GM12878 (cell line): ENCODE results near the gene SPRY2. TPM values are rescaled to one million over a fixed set of nuclear protein-coding genes. Genes with fewer than 3 reads are reported as not detected.

Source experiments
- ATAC-seq: fragments of 200-7000 bp; cut with Tn5 transposase; 3 replicates; pipeline ENCODE4 v1.9.1; 2020; ENCODE audit warnings: mild to moderate bottlenecking, moderate library complexity
- BruUV-seq: library from RNA; stranded (reverse); fragments of 400-500 nt; replicated peaks from 2 replicates; lab custom pipeline; 2021; lab: Mats Ljungman, UMichigan
- CTCF ChIA-PET: fragments of 300-600 bp; sonication (Branson Sonifier 250); formaldehyde crosslinking; extraction: SDS; loops from one replicate; lab custom pipeline; 2021; ENCODE audit warnings: inconsistent platforms; lab: Yijun Ruan, JAX
- POLR2A ChIA-PET: fragments of 350-600 bp; formaldehyde crosslinking; extraction: SDS; loops from one replicate; lab custom pipeline; 2021; ENCODE audit warnings: inconsistent platforms; lab: Charles Lee
- RAD21 ChIA-PET: fragments of 300-600 bp; sonication (Branson Sonifier 250); formaldehyde crosslinking; loops from one replicate; lab custom pipeline; 2023; ENCODE audit warnings: antibody characterized with exemption; ENCODE audit not compliant: unreplicated experiment; lab: Charles Lee
- SMC1A ChIA-PET: fragments of 300-600 bp; sonication (Branson Sonifier 250); formaldehyde crosslinking; loops from one replicate; lab custom pipeline; 2023; ENCODE audit not compliant: unreplicated experiment, uncharacterized antibody; lab: Charles Lee
- DNase-seq: peaks from one replicate; pipeline ENCODE4 v3.0.0-alpha.2; 2011; ENCODE audit warnings: low read depth, low spot score
- FAIRE-seq: peaks from 3 replicates; lab custom pipeline; 2011; peaks lifted over from hg19 to GRCh38; lab: Jason Lieb, UNC
- H2AFZ ChIP-seq: 2 replicates; pipeline ENCODE4 v1.6.0; 2011; ENCODE audit warnings: low read depth, low read length, control low read depth; ENCODE audit not compliant: control insufficient read depth
- H3K27ac ChIP-seq: 2 replicates; pipeline ENCODE4 v1.5.1; 2011; ENCODE audit warnings: control low read depth; ENCODE audit not compliant: control insufficient read depth, insufficient read depth
- H3K27me3 ChIP-seq, 2 experiments: replicated peaks in 1 of 2; 2 replicates each; pipeline versions ENCODE4 v1.6.0 to v1.6.1; 2011; ENCODE audit warnings: low read length in 1 of 2; ENCODE audit not compliant: control insufficient read depth in 2 of 2, insufficient read depth in 2 of 2
- H3K36me3 ChIP-seq, 2 experiments: 2 replicates each; pipeline ENCODE4 v1.5.1; 2011; ENCODE audit warnings: low read length in 1 of 2; ENCODE audit not compliant: control insufficient read depth in 2 of 2, insufficient read depth in 2 of 2
- H3K4me1 ChIP-seq: 2 replicates; pipeline ENCODE4 v1.6.1; 2011; ENCODE audit warnings: mild to moderate bottlenecking, low read length, moderate library complexity, mixed read lengths; ENCODE audit not compliant: control insufficient read depth, insufficient read depth
- H3K4me2 ChIP-seq: 2 replicates; pipeline ENCODE4 v1.6.0; 2011; ENCODE audit warnings: control low read depth; ENCODE audit not compliant: control insufficient read depth, insufficient read depth
- H3K4me3 ChIP-seq: fragments of 200-600 bp; sonication (generic); 2 replicates; pipeline ENCODE4 v1.5.1; 2016
- H3K79me2 ChIP-seq: 2 replicates; pipeline ENCODE4 v1.6.0; 2011; ENCODE audit warnings: low read length; ENCODE audit not compliant: control insufficient read depth, insufficient read depth
- H3K9ac ChIP-seq: 2 replicates; pipeline ENCODE4 v1.8.0; 2011; ENCODE audit warnings: low read length, control low read depth, mixed read lengths; ENCODE audit not compliant: control insufficient read depth, insufficient read depth
- H3K9me3 ChIP-seq: replicated peaks from 3 replicates; pipeline ENCODE4 v1.5.1; 2011; ENCODE audit warnings: mild to moderate bottlenecking, low read length; ENCODE audit not compliant: control insufficient read depth, insufficient read depth
- H4K20me1 ChIP-seq: 2 replicates; pipeline ENCODE4 v1.6.0; 2011; ENCODE audit not compliant: control insufficient read depth, insufficient read depth
- NBN ChIP-seq: fragments of 450-650 bp; IDR thresholded peaks from 2 replicates; pipeline ENCODE4 v1.6.1; 2016
- RAD21 ChIP-seq: IDR thresholded peaks from 2 replicates; pipeline ENCODE4 v1.6.1; 2011; ENCODE audit warnings: mild to moderate bottlenecking, low read depth, low read length, moderate library complexity; ENCODE audit not compliant: insufficient read depth
- RAD51 ChIP-seq: fragments of 450-650 bp; IDR thresholded peaks from 2 replicates; pipeline ENCODE4 v1.6.1; 2016; ENCODE audit warnings: moderate library complexity, mild to moderate bottlenecking, inconsistent platforms
- WGBS: methylation state at CpG from one replicate; pipeline ENCODE4 v1.1.6; 2016; ENCODE audit warnings: low lambda C conversion rate; ENCODE audit not compliant: insufficient replicate concordance, insufficient coverage; ENCODE audit errors: missing lambda C conversion rate; 5-methylcytosine and 5-hydroxymethylcytosine counted together
- in situ Hi-C: fragments of 300-500 bp; cut with MboI; formaldehyde crosslinking; loops from 9 replicates; pipeline ENCODE4 v1.14.3; 2018; ENCODE audit warnings: mixed read lengths
- intact Hi-C: fragments of 100-400 bp; cut with micrococcal nuclease; formaldehyde crosslinking; loops from one replicate; pipeline ENCODE4 v1.14.2; 2022; ENCODE audit not compliant: unreplicated experiment
- polyA plus RNA-seq, 11 experiments: library from polyadenylated mRNA; depleted of rRNA in 4 of 11; unstranded in 6 of 11; stranded (reverse) in 5 of 11; fragments of >200 nt; fragmentation: Nextera tagmentation in 4 of 11; fragmentation: Illumina TruSeq in 1 of 11; extraction: Ambion mirVana in 4 of 11; extraction: Trizol in 1 of 11; gene quantifications; 1 replicate in 1 of 11; 2 replicates in 10 of 11; pipeline versions ENCODE4 v1.2.1 to v1.2.3, GENCODE V29; 2011 to 2016; ENCODE audit warnings: inconsistent platforms in 2 of 11, missing spikeins in 2 of 11, low read depth in 1 of 11
- total RNA-seq, 4 experiments: library from RNA; depleted of rRNA in 3 of 4; stranded (reverse); fragments of >200 nt in 3 of 4; fragmentation: Illumina TruSeq in 1 of 4; extraction: Trizol in 1 of 4; gene quantifications; 2 replicates each; pipeline versions ENCODE4 v1.2.1 to v1.2.3, GENCODE V29; 2013 to 2021
- TF ChIP-seq, protein P1 (sequence below): fragments of 450-650 bp; IDR thresholded peaks from 2 replicates; pipeline ENCODE4 v1.6.1; 2017; ENCODE audit warnings: mild to moderate bottlenecking
- TF ChIP-seq, protein P2 (sequence below), 3 experiments: IDR thresholded peaks in 2 of 3; conservative IDR thresholded peaks in 1 of 3; 2 replicates each; pipeline ENCODE4 v1.5.1; 2011; ENCODE audit warnings: low read depth in 3 of 3, low read length in 3 of 3, mild to moderate bottlenecking in 3 of 3, control low read depth in 2 of 3, moderate library complexity in 2 of 3, inconsistent platforms in 1 of 3, mixed read lengths in 1 of 3; ENCODE audit not compliant: control insufficient read depth in 2 of 3, insufficient read depth in 1 of 3; ENCODE audit errors: extremely low read depth in 1 of 3
- TF ChIP-seq, protein P3 (sequence below): IDR thresholded peaks from 2 replicates; pipeline ENCODE4 v1.6.1; 2012; ENCODE audit warnings: low read length, inconsistent platforms
- TF ChIP-seq, protein P4 (sequence below): fragments of 450-650 bp; formaldehyde crosslinking; IDR thresholded peaks from 2 replicates; pipeline ENCODE4 v1.4.0; 2020; ENCODE audit warnings: mild to moderate bottlenecking, moderate library complexity

Gene SPRY2
- total and polyA plus RNA-seq, 10 of the 15 experiments (the other 5 are each of a cell fraction or from before 2014, with no cell fraction given) = 1.8 to 82.1 (median 9.2) TPM

DNA sequence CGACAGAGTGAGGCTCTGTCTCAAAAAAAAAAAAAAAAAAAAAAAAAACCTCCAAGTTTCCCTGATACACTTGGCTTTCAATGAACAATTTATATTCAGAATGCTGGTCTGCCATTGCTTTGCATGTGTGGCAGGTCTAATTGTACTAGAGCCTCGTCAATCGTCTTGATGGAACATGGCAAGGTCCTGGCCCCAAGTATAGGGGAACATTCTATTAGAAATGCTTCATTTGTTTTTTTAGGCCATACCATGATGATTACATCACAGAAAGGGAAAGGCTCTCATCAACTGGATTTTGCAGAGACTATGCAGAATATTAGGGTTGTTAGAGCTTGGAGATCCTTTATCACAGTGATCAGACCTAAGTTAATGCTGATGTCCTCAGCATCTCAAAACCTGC lies 28.0 kb downstream of the SPRY2 start (continued):
- TF ChIP-seq, protein P1, sequence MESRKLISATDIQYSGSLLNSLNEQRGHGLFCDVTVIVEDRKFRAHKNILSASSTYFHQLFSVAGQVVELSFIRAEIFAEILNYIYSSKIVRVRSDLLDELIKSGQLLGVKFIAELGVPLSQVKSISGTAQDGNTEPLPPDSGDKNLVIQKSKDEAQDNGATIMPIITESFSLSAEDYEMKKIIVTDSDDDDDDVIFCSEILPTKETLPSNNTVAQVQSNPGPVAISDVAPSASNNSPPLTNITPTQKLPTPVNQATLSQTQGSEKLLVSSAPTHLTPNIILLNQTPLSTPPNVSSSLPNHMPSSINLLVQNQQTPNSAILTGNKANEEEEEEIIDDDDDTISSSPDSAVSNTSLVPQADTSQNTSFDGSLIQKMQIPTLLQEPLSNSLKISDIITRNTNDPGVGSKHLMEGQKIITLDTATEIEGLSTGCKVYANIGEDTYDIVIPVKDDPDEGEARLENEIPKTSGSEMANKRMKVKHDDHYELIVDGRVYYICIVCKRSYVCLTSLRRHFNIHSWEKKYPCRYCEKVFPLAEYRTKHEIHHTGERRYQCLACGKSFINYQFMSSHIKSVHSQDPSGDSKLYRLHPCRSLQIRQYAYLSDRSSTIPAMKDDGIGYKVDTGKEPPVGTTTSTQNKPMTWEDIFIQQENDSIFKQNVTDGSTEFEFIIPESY = no peak
- TF ChIP-seq, protein P2, sequence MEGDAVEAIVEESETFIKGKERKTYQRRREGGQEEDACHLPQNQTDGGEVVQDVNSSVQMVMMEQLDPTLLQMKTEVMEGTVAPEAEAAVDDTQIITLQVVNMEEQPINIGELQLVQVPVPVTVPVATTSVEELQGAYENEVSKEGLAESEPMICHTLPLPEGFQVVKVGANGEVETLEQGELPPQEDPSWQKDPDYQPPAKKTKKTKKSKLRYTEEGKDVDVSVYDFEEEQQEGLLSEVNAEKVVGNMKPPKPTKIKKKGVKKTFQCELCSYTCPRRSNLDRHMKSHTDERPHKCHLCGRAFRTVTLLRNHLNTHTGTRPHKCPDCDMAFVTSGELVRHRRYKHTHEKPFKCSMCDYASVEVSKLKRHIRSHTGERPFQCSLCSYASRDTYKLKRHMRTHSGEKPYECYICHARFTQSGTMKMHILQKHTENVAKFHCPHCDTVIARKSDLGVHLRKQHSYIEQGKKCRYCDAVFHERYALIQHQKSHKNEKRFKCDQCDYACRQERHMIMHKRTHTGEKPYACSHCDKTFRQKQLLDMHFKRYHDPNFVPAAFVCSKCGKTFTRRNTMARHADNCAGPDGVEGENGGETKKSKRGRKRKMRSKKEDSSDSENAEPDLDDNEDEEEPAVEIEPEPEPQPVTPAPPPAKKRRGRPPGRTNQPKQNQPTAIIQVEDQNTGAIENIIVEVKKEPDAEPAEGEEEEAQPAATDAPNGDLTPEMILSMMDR (IDR thresholded peaks at IDR 0.05 in 2 of 3, conservative IDR thresholded peaks at IDR 0.05 in 1 of 3; ENCODE audit: control insufficient read depth in 2 of 3, extremely low read depth in 1 of 3, insufficient read depth in 1 of 3, low read depth in 3 of 3, low read length in 3 of 3) = no peak
- no peak for TF ChIP-seq RAD21
- TF ChIP-seq, all 136 proteins: peak for 0

DNA sequence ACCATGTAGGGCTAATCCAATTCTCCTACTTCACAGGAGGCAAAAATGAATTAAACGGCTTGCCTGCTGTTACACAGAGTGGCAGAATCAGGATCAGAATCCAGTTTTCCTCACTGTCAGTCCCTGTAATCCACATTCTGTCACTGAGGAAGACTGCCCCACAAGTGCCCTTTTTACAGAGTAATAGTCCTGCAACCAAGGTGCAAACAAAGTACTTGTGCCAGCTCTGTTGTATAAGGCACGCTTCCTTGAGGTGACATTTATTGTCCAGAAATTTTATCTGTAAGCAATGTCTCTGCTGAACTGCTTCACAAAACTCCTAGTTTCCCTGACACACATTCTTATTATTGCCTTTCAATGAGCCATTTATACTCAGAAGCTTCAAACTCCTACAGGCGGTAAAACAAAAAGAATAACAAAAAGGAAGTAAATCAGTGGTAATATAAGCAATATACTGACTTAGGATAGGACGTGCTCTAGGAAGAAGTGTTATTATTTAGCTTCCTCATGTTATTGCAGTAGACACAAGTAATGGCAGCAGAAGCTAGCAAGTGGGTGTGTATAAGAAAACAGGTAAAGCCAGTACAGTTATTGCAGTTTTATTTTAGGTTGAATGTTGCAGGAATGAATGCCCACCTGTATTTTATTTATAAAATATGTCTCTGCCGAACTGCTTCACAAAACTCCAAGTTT lies 28.8 kb downstream of the SPRY2 start:
- H3K4me3 ChIP-seq = no peak overlapping the region
- 22% methylated on average over 5 of the region's 5 CpGs for WGBS
- no peak overlapping the region for H3K27ac ChIP-seq
- RAD21 ChIA-PET = interaction anchor here (0.5 to 0.6 kb wide), 2 partner anchors 68 to 770 kb away, joined by 3 read pairs; no protein-coding TSS in a partner anchor
- DNase-seq = no peak
- no peak for FAIRE-seq
- H4K20me1 ChIP-seq = no peaks in the 10 kb centered on the region
- POLR2A ChIA-PET = interaction anchor here (0.6 kb wide), 1 partner anchor 786 kb away, joined by 3 read pairs; no protein-coding TSS in a partner anchor
- H3K4me1 ChIP-seq = no peaks in the 10 kb centered on the region
- no peak overlapping the region for H3K9ac ChIP-seq
- intact Hi-C loops = no loop called here
- SMC1A ChIA-PET = interaction anchor here (1.1 to 2.3 kb wide), 3 partner anchors 15 to 87 kb away, joined by 3 to 8 read pairs (median 7); no protein-coding TSS in a partner anchor
- H3K4me2 ChIP-seq = no peak overlapping the region
- H3K27me3 ChIP-seq = no peaks in the 10 kb centered on the region
- in situ Hi-C loops = no loop called here
- no peaks in the 10 kb centered on the region for H3K36me3 ChIP-seq
- CTCF ChIA-PET = interaction anchor here (0.6 kb wide), 1 partner anchor 619 kb away, joined by 5 read pairs; no protein-coding TSS in a partner anchor
- H3K9me3 ChIP-seq = no peaks in the 10 kb centered on the region
- no peaks in the 10 kb centered on the region for H3K79me2 ChIP-seq
- H2AFZ ChIP-seq = no peak overlapping the region
- ATAC-seq = no peak
- TF ChIP-seq, protein P3, sequence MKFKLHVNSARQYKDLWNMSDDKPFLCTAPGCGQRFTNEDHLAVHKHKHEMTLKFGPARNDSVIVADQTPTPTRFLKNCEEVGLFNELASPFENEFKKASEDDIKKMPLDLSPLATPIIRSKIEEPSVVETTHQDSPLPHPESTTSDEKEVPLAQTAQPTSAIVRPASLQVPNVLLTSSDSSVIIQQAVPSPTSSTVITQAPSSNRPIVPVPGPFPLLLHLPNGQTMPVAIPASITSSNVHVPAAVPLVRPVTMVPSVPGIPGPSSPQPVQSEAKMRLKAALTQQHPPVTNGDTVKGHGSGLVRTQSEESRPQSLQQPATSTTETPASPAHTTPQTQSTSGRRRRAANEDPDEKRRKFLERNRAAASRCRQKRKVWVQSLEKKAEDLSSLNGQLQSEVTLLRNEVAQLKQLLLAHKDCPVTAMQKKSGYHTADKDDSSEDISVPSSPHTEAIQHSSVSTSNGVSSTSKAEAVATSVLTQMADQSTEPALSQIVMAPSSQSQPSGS = no peak
- TF ChIP-seq RAD51 (no peak), NBN (no peak)
- TF ChIP-seq, protein P4, sequence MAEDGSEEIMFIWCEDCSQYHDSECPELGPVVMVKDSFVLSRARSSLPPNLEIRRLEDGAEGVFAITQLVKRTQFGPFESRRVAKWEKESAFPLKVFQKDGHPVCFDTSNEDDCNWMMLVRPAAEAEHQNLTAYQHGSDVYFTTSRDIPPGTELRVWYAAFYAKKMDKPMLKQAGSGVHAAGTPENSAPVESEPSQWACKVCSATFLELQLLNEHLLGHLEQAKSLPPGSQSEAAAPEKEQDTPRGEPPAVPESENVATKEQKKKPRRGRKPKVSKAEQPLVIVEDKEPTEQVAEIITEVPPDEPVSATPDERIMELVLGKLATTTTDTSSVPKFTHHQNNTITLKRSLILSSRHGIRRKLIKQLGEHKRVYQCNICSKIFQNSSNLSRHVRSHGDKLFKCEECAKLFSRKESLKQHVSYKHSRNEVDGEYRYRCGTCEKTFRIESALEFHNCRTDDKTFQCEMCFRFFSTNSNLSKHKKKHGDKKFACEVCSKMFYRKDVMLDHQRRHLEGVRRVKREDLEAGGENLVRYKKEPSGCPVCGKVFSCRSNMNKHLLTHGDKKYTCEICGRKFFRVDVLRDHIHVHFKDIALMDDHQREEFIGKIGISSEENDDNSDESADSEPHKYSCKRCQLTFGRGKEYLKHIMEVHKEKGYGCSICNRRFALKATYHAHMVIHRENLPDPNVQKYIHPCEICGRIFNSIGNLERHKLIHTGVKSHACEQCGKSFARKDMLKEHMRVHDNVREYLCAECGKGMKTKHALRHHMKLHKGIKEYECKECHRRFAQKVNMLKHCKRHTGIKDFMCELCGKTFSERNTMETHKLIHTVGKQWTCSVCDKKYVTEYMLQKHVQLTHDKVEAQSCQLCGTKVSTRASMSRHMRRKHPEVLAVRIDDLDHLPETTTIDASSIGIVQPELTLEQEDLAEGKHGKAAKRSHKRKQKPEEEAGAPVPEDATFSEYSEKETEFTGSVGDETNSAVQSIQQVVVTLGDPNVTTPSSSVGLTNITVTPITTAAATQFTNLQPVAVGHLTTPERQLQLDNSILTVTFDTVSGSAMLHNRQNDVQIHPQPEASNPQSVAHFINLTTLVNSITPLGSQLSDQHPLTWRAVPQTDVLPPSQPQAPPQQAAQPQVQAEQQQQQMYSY = no peak
- no TSS peak for BruUV-seq
